NCI-H2107 (cell line): ENCODE data around the gene PPFIA2.
"Not testable (repeated sequence)": the region's sequence is repeated elsewhere in the genome, so short reads cannot be mapped to it uniquely, and the experiment has no call there.

Experiments used
- DNase-seq: peaks from one replicate; lab custom pipeline; 2025; lab: John Stamatoyannopoulos, UW

Gene PPFIA2

GRCh38 chr12:81261508-81262207, 497.5 kb downstream of the PPFIA2 start:
- DNase-seq = no peak

GRCh38 chr12:81259360-81259759, 499.8 kb downstream of the PPFIA2 start:
- no peak for DNase-seq

GRCh38 chr12:81257947-81258551, 501.1 kb downstream of the PPFIA2 start:
- peak; percentile 25 for DNase-seq

GRCh38 chr12:81255947-81256346, 503.2 kb downstream of the PPFIA2 start:
- DNase-seq = no peak

GRCh38 chr12:81255456-81255855, 503.7 kb downstream of the PPFIA2 start:
- no peak for DNase-seq

- no peak for DNase-seq
Measured at GRCh38 chr12:81253360-81253759, 505.8 kb downstream of the PPFIA2 start.

- no peak for DNase-seq
Measured at GRCh38 chr12:81252228-81252627, 506.9 kb downstream of the PPFIA2 start.

GRCh38 chr12:81249976-81250375, 509.2 kb downstream of the PPFIA2 start:
- no peak for DNase-seq

GRCh38 chr12:81245907-81246570, 513.1 kb downstream of the PPFIA2 start:
- no peak for DNase-seq

- DNase-seq = no peak
Measured at GRCh38 chr12:81245458-81245857, 513.7 kb downstream of the PPFIA2 start.

GRCh38 chr12:81231574-81232368, 527.4 kb downstream of the PPFIA2 start:
- no peak for DNase-seq

GRCh38 chr12:81229759-81230158, 529.4 kb downstream of the PPFIA2 start:
- no peak for DNase-seq

GRCh38 chr12:81224626-81225025, 534.5 kb downstream of the PPFIA2 start:
- DNase-seq = no peak

- DNase-seq = no peak
Measured at GRCh38 chr12:81222846-81223592, 536.1 kb downstream of the PPFIA2 start.

GRCh38 chr12:81221681-81222080, 537.5 kb downstream of the PPFIA2 start:
- no peak for DNase-seq

- no peak for DNase-seq
Measured at GRCh38 chr12:81216739-81217138, 542.4 kb downstream of the PPFIA2 start.

- DNase-seq = no peak
Measured at GRCh38 chr12:81212996-81213696, 546.0 kb downstream of the PPFIA2 start.

- DNase-seq = no peak
Measured at GRCh38 chr12:81211306-81211705, 547.8 kb downstream of the PPFIA2 start.

- not testable (repeated sequence) for DNase-seq
Measured at GRCh38 chr12:81209772-81210225, 549.4 kb downstream of the PPFIA2 start.

GRCh38 chr12:81209012-81209411, 550.1 kb downstream of the PPFIA2 start:
- DNase-seq = no peak
